GM18907 (cell line): Measurements from ENCODE around the gene BCL6.
"Not testable (repeated sequence)": the region's sequence is repeated elsewhere in the genome, so short reads cannot be mapped to it uniquely, and the experiment has no call there.

ENCODE experiments used
- ATAC-seq: cut with Tn5 transposase; IDR thresholded peaks from one replicate; pipeline ENCODE4 v1.9.1; 2021; ENCODE audit warnings: mild to moderate bottlenecking, moderate library complexity; ENCODE audit not compliant: unreplicated experiment

BCL6 gene

GRCh38 chr3:187684444-187684843, 60.8 kb downstream of the BCL6 start:
- ATAC-seq, result no peak

- not testable (repeated sequence) for ATAC-seq
Observed at GRCh38 chr3:187681756-187682155, 63.5 kb downstream of the BCL6 start.

GRCh38 chr3:187679638-187680396, 65.5 kb downstream of the BCL6 start:
- peak; percentile 61 for ATAC-seq

- no peak for ATAC-seq
Observed at GRCh38 chr3:187678726-187679268, 66.5 kb downstream of the BCL6 start.

- no peak for ATAC-seq
Observed at GRCh38 chr3:187677604-187678003, 67.7 kb downstream of the BCL6 start.

- ATAC-seq, result no peak
Observed at GRCh38 chr3:187673012-187673411, 72.3 kb downstream of the BCL6 start.
